GM23248 (cell line): ENCODE measurements around the gene B3GNT5.

ENCODE experiments used
- EZH2 ChIP-seq: fragments of 200-600 bp; sonication (generic); IDR thresholded peaks from 2 replicates; pipeline ENCODE4 v1.6.1; 2018; ENCODE audit warnings: antibody characterized with exemption, mild to moderate bottlenecking; ENCODE audit not compliant: insufficient read depth, poor library complexity, severe bottlenecking
- EZH2phosphoT487 ChIP-seq: fragments of 200-600 bp; sonication (generic); IDR thresholded peaks from 2 replicates; pipeline ENCODE4 v1.6.1; 2018; ENCODE audit warnings: antibody characterized with exemption, moderate library complexity, mild to moderate bottlenecking, low read depth; ENCODE audit not compliant: insufficient read depth

DNA sequence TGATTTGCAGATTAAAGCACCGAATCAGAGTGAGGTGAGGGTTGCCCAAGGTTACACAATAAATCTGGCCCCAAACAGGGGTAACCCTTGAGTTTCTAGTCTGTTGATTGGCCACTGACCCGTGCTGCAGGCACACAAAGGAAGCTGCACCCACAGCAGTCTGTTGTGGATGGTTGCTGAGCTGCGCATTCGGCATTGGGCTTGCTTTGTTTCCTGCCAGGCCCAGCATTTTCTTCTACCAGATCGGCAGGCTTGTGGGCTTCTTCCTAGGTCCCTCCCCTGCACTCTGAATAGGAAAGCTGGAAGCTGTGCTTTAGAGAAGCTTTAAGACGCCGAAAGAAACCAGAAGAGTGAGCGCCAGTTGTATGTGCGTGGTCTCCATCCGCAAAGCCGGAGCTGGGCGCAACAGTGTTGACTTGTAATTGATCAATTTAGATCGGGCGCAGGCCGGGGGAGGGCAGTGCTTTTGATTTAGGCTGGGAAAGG is 12.1 kb downstream of the B3GNT5 start:
- TF ChIP-seq EZH2phosphoT487 (no peak), EZH2 (no peak)
